Measurements from ENCODE around the gene CABP4. TPM values are rescaled to one million over a fixed set of nuclear protein-coding genes. Genes with fewer than 3 reads are reported as not detected.
A peak's percentile ranks its signal among the peaks of the same experiment; 100 is the strongest.
"Not testable (repeated sequence)": the region's sequence is repeated elsewhere in the genome, so short reads cannot be mapped to it uniquely, and the experiment has no call there.

The CABP4 gene
- total RNA-seq, 1 donor from 2014 or later = 4.0 TPM

DNA sequence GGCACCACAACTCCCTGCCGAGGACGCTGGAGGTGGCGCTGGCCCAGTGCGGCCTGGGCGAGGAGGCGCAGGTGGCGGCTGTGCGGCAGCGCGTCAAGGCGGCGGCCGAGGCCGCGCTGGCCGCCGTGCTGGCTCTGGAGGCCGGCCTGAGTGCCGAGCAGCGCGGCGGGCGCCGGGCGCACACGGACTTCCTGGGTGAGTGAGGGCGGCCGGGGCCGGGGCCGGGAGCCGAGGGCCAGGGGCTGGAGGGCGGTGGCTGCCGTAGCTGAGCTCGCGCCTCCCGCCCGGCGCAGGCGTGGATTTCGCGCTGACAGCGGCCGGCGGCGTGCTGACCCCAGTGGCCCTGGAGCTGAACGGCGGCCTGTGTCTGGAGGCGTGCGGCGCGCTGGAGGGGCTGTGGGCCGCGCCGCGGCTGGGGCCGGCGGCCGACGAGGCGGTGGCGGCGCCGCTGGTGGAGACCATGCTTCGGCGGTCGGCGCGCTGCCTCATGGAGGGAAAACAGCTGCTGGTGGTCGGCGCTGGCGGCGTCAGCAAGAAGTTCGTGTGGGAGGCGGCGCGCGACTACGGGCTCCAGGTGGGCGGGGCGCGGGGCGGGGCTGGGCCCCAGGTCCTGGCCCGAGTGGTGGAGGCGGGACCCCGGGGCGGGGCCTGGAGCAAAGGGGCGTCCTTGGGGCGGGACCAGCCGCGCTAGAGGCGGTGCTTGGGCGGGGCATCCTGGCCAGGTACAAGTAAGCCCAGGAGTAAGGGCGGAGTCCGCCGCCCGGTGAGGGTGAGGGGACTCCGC lies 34.3 kb upstream of the CABP4 start:
- intact Hi-C loops (cut with DNase I) = no loop called here
- Histone ChIP-seq H3K27me3 (ENCODE audit: low read depth) (no peaks in the 10 kb centered on the region), H3K4me3 (peak overlapping the region; percentile 66), H3K27ac (peak overlapping the region; percentile 91), H3K9me3 (no peaks in the 10 kb centered on the region), H3K4me1 (peaks cover 44% of the 10 kb centered on the region), H3K36me3 (no peaks in the 10 kb centered on the region)
- TF ChIP-seq, protein P1, sequence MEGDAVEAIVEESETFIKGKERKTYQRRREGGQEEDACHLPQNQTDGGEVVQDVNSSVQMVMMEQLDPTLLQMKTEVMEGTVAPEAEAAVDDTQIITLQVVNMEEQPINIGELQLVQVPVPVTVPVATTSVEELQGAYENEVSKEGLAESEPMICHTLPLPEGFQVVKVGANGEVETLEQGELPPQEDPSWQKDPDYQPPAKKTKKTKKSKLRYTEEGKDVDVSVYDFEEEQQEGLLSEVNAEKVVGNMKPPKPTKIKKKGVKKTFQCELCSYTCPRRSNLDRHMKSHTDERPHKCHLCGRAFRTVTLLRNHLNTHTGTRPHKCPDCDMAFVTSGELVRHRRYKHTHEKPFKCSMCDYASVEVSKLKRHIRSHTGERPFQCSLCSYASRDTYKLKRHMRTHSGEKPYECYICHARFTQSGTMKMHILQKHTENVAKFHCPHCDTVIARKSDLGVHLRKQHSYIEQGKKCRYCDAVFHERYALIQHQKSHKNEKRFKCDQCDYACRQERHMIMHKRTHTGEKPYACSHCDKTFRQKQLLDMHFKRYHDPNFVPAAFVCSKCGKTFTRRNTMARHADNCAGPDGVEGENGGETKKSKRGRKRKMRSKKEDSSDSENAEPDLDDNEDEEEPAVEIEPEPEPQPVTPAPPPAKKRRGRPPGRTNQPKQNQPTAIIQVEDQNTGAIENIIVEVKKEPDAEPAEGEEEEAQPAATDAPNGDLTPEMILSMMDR (IDR thresholded peaks at IDR 0.05) = no peak
- ATAC-seq = peak; percentile 97
- DNase-seq = peak; percentile 98

DNA sequence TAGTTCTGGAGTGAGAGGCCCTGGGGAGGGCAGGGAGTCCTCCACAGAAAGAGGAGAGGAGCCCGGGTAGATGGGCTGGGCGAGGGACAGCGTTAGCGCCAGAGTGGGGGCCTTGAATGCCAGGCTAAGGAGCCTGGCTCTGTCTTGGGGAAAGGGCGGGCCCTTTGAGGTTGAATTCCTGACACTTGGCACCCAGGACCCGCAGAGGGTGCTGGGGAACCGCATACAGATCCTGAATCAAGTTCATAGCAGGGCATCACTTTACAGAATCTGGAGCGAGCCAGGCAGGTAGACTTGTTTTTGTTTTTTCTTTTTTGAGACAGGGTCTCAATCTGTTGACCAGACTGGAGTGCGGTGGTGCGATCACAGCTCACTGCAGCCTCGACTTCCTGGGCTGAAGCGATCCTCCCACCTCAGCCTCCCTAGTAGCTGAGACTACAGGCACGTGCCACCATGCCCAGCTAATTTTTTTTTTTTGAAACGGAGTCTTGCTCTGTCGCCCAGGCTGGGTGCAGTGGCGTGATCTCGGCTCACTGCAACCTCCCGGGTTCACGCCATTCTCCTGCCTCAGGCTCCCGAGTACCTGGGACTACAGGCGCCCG lies 33.6 kb upstream of the CABP4 start:
- TF ChIP-seq, protein P1 (IDR thresholded peaks at IDR 0.05) = no peak
- peak in 1 of 2 donors; percentile 23 for ATAC-seq
- peak overlapping the region; percentile 91 for H3K27ac ChIP-seq

DNA sequence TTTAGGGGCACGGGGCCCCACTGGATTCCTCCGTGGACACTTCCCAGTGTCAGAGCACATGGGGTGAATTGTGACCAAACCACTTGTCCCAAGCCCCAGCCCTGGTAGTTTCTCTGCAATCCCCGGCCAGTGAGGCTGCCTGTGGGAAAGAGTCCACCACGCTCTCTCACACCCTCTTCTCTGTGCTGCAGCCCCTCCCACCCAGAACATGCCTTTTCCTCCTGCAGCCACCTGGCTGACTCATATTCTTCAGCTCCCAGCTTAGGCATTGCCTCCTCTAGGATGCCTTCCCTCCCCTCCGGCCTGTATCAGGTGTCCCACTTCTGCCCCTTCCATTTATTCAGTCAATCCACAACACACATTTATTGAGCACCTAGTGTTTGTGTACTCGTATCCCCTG lies 32.3 kb upstream of the CABP4 start:
- TF ChIP-seq, protein P1 (IDR thresholded peaks at IDR 0.05) = no peak
- no peak overlapping the region for H3K4me3 ChIP-seq
- no peaks in the 10 kb centered on the region for H3K27me3 ChIP-seq (ENCODE audit: low read depth)
- H3K36me3 ChIP-seq = no peaks in the 10 kb centered on the region
- DNase-seq (no peak), ATAC-seq (no peak)
- intact Hi-C loops (cut with DNase I) = no loop called here
- peaks cover 35% of the 10 kb centered on the region for H3K4me1 ChIP-seq
- no peak overlapping the region for H3K27ac ChIP-seq
- H3K9me3 ChIP-seq = no peaks in the 10 kb centered on the region

More for the DNA sequence above, 33.6 kb upstream of the CABP4 start:
- Histone ChIP-seq H3K4me1 (peaks cover 37% of the 10 kb centered on the region), H3K4me3 (peak overlapping the region; percentile 66), H3K36me3 (no peaks in the 10 kb centered on the region), H3K9me3 (no peaks in the 10 kb centered on the region), H3K27me3 (ENCODE audit: low read depth) (no peaks in the 10 kb centered on the region)
- intact Hi-C loops (cut with DNase I) = no loop called here
- no peak for DNase-seq

DNA sequence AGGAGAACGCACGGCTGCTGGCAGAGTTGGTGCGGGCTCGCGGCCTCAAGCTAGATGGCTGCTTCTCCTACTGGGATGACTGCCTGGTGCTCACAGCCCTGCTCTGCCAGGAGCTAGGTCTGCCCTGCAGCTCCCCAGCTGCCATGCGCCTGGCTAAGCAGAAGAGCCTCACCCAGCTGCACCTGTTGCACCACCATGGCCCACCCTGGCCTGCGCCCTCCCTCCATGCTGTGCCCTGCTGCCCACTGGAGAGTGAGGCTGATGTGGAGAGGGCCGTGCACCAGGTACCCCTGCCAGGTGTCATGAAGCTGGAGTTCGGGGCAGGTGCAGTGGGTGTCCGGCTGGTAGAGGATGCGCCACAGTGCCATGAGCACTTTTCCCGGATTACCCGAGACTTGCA lies 31.7 kb upstream of the CABP4 start:
- no peaks in the 10 kb centered on the region for H3K36me3 ChIP-seq
- no peak overlapping the region for H3K4me3 ChIP-seq
- no peak for DNase-seq

DNA sequence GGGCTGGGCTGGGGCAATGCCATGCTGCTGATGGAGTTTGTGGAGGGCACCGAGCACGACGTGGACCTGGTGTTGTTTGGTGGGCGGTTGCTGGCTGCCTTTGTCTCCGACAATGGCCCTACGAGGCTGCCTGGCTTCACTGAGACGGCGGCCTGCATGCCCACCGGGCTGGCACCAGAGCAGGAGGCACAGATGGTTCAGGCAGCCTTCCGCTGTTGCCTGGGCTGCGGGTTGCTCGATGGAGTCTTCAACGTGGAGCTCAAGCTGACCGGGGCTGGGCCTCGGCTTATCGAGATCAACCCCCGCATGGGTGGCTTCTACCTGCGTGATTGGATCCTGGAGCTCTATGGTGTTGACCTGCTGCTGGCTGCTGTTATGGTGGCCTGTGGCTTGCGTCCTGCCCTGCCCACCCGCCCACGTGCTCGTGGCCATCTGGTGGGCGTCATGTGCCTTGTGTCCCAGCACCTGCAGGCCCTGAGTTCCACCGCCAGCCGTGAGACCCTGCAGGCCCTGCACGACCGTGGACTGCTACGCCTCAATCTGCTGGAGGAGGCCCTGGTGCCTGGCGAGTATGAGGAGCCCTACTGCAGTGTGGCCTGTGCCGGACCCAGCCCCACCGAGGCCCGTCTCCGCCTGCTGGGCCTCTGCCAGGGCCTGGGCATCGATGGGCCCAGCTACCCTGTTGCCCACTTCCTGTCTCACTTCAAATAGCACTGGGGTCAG lies 31.1 kb upstream of the CABP4 start:
- Histone ChIP-seq H3K36me3 (no peaks in the 10 kb centered on the region), H3K27ac (no peak overlapping the region), H3K4me3 (no peak overlapping the region), H3K9me3 (no peaks in the 10 kb centered on the region), H3K4me1 (peaks cover 30% of the 10 kb centered on the region), H3K27me3 (ENCODE audit: low read depth) (no peaks in the 10 kb centered on the region)
- intact Hi-C loops (cut with DNase I) = no loop called here
- DNase-seq = no peak
- no peak for ATAC-seq
- TF ChIP-seq, protein P1 (IDR thresholded peaks at IDR 0.05) = no peak

More for the DNA sequence above, 31.7 kb upstream of the CABP4 start:
- peaks cover 33% of the 10 kb centered on the region for H3K4me1 ChIP-seq
- no peak for ATAC-seq
- no peaks in the 10 kb centered on the region for H3K27me3 ChIP-seq (ENCODE audit: low read depth)
- TF ChIP-seq, protein P1 (IDR thresholded peaks at IDR 0.05) = no peak
- H3K9me3 ChIP-seq = no peaks in the 10 kb centered on the region
- H3K27ac ChIP-seq = no peak overlapping the region
- intact Hi-C loops (cut with DNase I) = no loop called here

DNA sequence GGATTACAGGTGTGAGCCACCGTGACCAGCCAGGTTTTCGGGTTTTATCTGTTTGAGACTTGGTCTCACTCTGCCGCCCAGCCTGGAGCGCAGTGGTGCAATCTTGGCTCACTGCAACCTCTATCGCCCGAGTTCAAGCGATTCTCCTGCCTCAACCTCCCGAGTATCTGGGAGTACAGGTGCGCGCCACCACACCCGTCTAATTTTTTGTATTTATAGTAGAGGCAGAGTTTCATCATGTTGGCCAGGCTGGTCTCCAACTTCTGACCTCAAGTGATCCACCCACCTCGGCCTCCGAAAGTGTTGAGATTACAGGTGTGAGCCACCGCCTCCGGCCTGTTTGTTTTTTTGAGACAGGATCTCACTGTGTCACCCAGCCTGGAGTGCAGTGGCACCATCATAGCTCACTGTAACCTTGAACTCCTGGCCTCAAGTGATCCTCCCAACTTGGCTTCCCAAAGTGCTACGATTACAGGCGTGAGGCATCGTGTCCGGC lies 27.7 kb upstream of the CABP4 start:
- H3K27me3 ChIP-seq (ENCODE audit: low read depth); DNase-seq; intact Hi-C loops (cut with DNase I); H3K9me3 ChIP-seq: not testable (repeated sequence)
- peaks cover 24% of the 10 kb centered on the region for H3K36me3 ChIP-seq
- peak overlapping the region; percentile 77 for H3K4me3 ChIP-seq
- ATAC-seq = peak in 1 of 2 donors; percentile 6
- H3K27ac ChIP-seq = peak overlapping the region; percentile 87
- peaks cover 24% of the 10 kb centered on the region for H3K4me1 ChIP-seq
